Smooth muscle cell (in vitro differentiated cells): ENCODE results near the gene ICAM3. TPM values are rescaled to one million over a fixed set of nuclear protein-coding genes. Genes with fewer than 3 reads are reported as not detected.

Experiments
- DNase-seq: peaks from one replicate; lab custom pipeline; 2025; ENCODE audit not compliant: unreplicated experiment; lab: John Stamatoyannopoulos, UW
- H2AFZ ChIP-seq: fragments of 200-600 bp; sonication (generic); 2 replicates; pipeline ENCODE4 v1.6.0; 2016; ENCODE audit warnings: antibody characterized with exemption, low read depth, mild to moderate bottlenecking
- H3F3A ChIP-seq: fragments of 200-600 bp; sonication (generic); 2 replicates; pipeline ENCODE4 v1.6.0; 2017; ENCODE audit warnings: antibody characterized with exemption, low read depth
- H3K27ac ChIP-seq: fragments of 200-600 bp; sonication (generic); 2 replicates; pipeline ENCODE4 v1.5.1; 2016; ENCODE audit warnings: low read depth, mild to moderate bottlenecking
- H3K27me3 ChIP-seq: fragments of 200-600 bp; sonication (generic); 2 replicates; pipeline ENCODE4 v1.6.1; 2016; ENCODE audit warnings: low read depth, mild to moderate bottlenecking
- H3K36me3 ChIP-seq: fragments of 200-600 bp; sonication (generic); 2 replicates; pipeline ENCODE4 v1.5.1; 2016; ENCODE audit warnings: low read depth
- H3K4me1 ChIP-seq: fragments of 200-600 bp; sonication (generic); 2 replicates; pipeline ENCODE4 v1.5.1; 2016; ENCODE audit warnings: low read depth
- H3K4me2 ChIP-seq: fragments of 200-600 bp; sonication (generic); 2 replicates; pipeline ENCODE4 v1.6.0; 2016; ENCODE audit warnings: mild to moderate bottlenecking
- H3K4me3 ChIP-seq: fragments of 200-600 bp; sonication (generic); 2 replicates; pipeline ENCODE4 v1.5.1; 2016; ENCODE audit warnings: mild to moderate bottlenecking
- H3K79me2 ChIP-seq: fragments of 200-600 bp; sonication (generic); 2 replicates; pipeline ENCODE4 v1.6.0; 2016; ENCODE audit warnings: low read depth, mild to moderate bottlenecking
- H3K9ac ChIP-seq: fragments of 200-600 bp; sonication (generic); 2 replicates; pipeline ENCODE4 v1.6.0; 2016; ENCODE audit warnings: low read depth
- H3K9me3 ChIP-seq: fragments of 200-600 bp; sonication (generic); replicated peaks from 2 replicates; pipeline ENCODE4 v1.5.1; 2016; ENCODE audit warnings: low read depth
- H4K20me1 ChIP-seq: fragments of 200-600 bp; sonication (generic); 2 replicates; pipeline ENCODE4 v1.6.0; 2016; ENCODE audit warnings: low read depth
- WGBS: methylation state at CpG from one replicate; pipeline ENCODE4 v1.1.7; 2016; ENCODE audit warnings: low lambda C conversion rate; 5-methylcytosine and 5-hydroxymethylcytosine counted together
- polyA plus RNA-seq: library from polyadenylated mRNA; unstranded; fragments of >200 nt; fragmentation: Nextera tagmentation; extraction: Ambion mirVana; gene quantifications from 2 replicates; pipeline ENCODE4 v1.2.1, GENCODE V29; 2016
- total RNA-seq: library from RNA; depleted of rRNA; stranded (reverse); fragments of >200 nt; gene quantifications from 2 replicates; pipeline ENCODE4 v1.2.3, GENCODE V29; 2014
- TF ChIP-seq, protein P1 (sequence below): fragments of 200-600 bp; sonication (generic); IDR thresholded peaks from 2 replicates; pipeline ENCODE4 v1.5.1; 2017; ENCODE audit warnings: borderline replicate concordance, mild to moderate bottlenecking, antibody characterized with exemption; ENCODE audit not compliant: insufficient read depth, poor library complexity, severe bottlenecking

Gene ICAM3
- total and polyA plus RNA-seq, 2 experiments from 2014 or later: 6.5 to 31.3 TPM

GRCh38 chr19:10334588-10335351 lies 4.7 kb downstream of the ICAM3 start:
- DNase-seq: peak; percentile 92
- H3K36me3 ChIP-seq: no peaks in the 10 kb centered on the region
- H3K27ac ChIP-seq: no peak overlapping the region
- H3K4me1 ChIP-seq: peaks cover 8% of the 10 kb centered on the region
- H2AFZ ChIP-seq: no peak overlapping the region
- WGBS: 9% methylated on average over 48 of the region's 59 CpGs
- no peaks in the 10 kb centered on the region for H3K27me3 ChIP-seq
- H4K20me1 ChIP-seq: peaks cover 29% of the 10 kb centered on the region
- H3K79me2 ChIP-seq: peaks cover 26% of the 10 kb centered on the region
- no peaks in the 10 kb centered on the region for H3K9me3 ChIP-seq
- H3F3A ChIP-seq: no peaks in the 10 kb centered on the region
- peak overlapping the region; percentile 91 for H3K4me2 ChIP-seq
- H3K4me3 ChIP-seq: peak overlapping the region; percentile 92
- H3K9ac ChIP-seq: no peak overlapping the region
- TF ChIP-seq, protein P1, sequence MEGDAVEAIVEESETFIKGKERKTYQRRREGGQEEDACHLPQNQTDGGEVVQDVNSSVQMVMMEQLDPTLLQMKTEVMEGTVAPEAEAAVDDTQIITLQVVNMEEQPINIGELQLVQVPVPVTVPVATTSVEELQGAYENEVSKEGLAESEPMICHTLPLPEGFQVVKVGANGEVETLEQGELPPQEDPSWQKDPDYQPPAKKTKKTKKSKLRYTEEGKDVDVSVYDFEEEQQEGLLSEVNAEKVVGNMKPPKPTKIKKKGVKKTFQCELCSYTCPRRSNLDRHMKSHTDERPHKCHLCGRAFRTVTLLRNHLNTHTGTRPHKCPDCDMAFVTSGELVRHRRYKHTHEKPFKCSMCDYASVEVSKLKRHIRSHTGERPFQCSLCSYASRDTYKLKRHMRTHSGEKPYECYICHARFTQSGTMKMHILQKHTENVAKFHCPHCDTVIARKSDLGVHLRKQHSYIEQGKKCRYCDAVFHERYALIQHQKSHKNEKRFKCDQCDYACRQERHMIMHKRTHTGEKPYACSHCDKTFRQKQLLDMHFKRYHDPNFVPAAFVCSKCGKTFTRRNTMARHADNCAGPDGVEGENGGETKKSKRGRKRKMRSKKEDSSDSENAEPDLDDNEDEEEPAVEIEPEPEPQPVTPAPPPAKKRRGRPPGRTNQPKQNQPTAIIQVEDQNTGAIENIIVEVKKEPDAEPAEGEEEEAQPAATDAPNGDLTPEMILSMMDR: no peak

- Histone ChIP-seq H3K9me3 (no peaks in the 10 kb centered on the region), H3K27ac (no peak overlapping the region), H3F3A (no peaks in the 10 kb centered on the region), H3K36me3 (no peaks in the 10 kb centered on the region), H3K27me3 (no peaks in the 10 kb centered on the region), H4K20me1 (peaks cover 35% of the 10 kb centered on the region), H3K4me2 (peak overlapping the region; percentile 91), H2AFZ (no peak overlapping the region), H3K79me2 (peaks cover 26% of the 10 kb centered on the region), H3K4me1 (peaks cover 8% of the 10 kb centered on the region), H3K9ac (no peak overlapping the region), H3K4me3 (peak overlapping the region; percentile 92)
- WGBS: 3% methylated on average over 40 of the region's 44 CpGs
- no peak for DNase-seq
- TF ChIP-seq, protein P1: no peak
Observed at GRCh38 chr19:10333758-10334587, 5.5 kb downstream of the ICAM3 start.

- H2AFZ ChIP-seq: peak within 1 kb of the TSS; percentile 51
- H3K9me3 ChIP-seq: no peaks in the 10 kb centered on the region
- peaks cover 44% of the 10 kb centered on the region for H4K20me1 ChIP-seq
- TF ChIP-seq, protein P1: no peak
- H3K4me3 ChIP-seq: peak within 1 kb of the TSS; percentile 92
- no peaks in the 10 kb centered on the region for H3K36me3 ChIP-seq
- peak within 1 kb of the TSS; percentile 91 for H3K4me2 ChIP-seq
- H3K27me3 ChIP-seq: no peaks in the 10 kb centered on the region
- peak within 1 kb of the TSS; percentile 89 for H3K27ac ChIP-seq
- H3K9ac ChIP-seq: peak within 1 kb of the TSS; percentile 94
- no peaks in the 10 kb centered on the region for H3F3A ChIP-seq
- WGBS: under 1% methylated on average over 75 of the region's 82 CpGs
- peaks cover 8% of the 10 kb centered on the region for H3K4me1 ChIP-seq
- peak; percentile 94 for DNase-seq
- H3K79me2 ChIP-seq: peaks cover 26% of the 10 kb centered on the region
Observed at GRCh38 chr19:10332965-10333757, 6.3 kb downstream of the ICAM3 start, which contains the start of gene RAVER1. Gene RAVER1 (minus strand): TSS chr19:10333529. CDS start chr19:10333507, 22 bp downstream.
